HEK293T (cell line): ENCODE measurements around the gene SLC25A11.

Source experiments
- CTCF ChIA-PET: fragments of 350-600 bp; formaldehyde crosslinking; extraction: SDS; loops from one replicate; lab custom pipeline; 2021; ENCODE audit warnings: antibody characterized with exemption, inconsistent platforms; lab: Yijun Ruan, JAX
- POLR2A ChIA-PET: fragments of 350-600 bp; formaldehyde crosslinking; extraction: SDS; loops from one replicate; lab custom pipeline; 2020; ENCODE audit warnings: antibody characterized with exemption, inconsistent platforms; lab: Yijun Ruan, JAX
- DNase-seq: peaks from one replicate; pipeline ENCODE4 v3.0.0; 2012; ENCODE audit warnings: mixed read lengths; ENCODE audit errors: extremely low spot score
- ARNT ChIP-seq: fragments of 450-650 bp; IDR thresholded peaks from 2 replicates; pipeline ENCODE4 v1.6.1; 2017; ENCODE audit warnings: mild to moderate bottlenecking
- BHLHE40 ChIP-seq: fragments of 450-650 bp; IDR thresholded peaks from 2 replicates; pipeline ENCODE4 v1.6.1; 2016; ENCODE audit warnings: mild to moderate bottlenecking, moderate library complexity, borderline replicate concordance
- CTBP1 ChIP-seq: fragments of 450-650 bp; IDR thresholded peaks from 2 replicates; pipeline ENCODE4 v1.6.1; 2016; ENCODE audit warnings: borderline replicate concordance
- ELF4 ChIP-seq: fragments of 450-650 bp; IDR thresholded peaks from 2 replicates; pipeline ENCODE4 v1.6.1; 2017; ENCODE audit warnings: antibody characterized with exemption
- FOXA1 ChIP-seq: fragments of 450-650 bp; IDR thresholded peaks from 2 replicates; pipeline ENCODE4 v1.6.1; 2016; ENCODE audit warnings: mild to moderate bottlenecking
- FOXK2 ChIP-seq: fragments of 450-650 bp; IDR thresholded peaks from 2 replicates; pipeline ENCODE4 v1.6.1; 2016; ENCODE audit warnings: mild to moderate bottlenecking
- FOXM1 ChIP-seq: fragments of 450-650 bp; IDR thresholded peaks from 2 replicates; pipeline ENCODE4 v1.6.1; 2017; ENCODE audit warnings: mild to moderate bottlenecking, borderline replicate concordance
- HDGF ChIP-seq: fragments of 450-650 bp; IDR thresholded peaks from 2 replicates; pipeline ENCODE4 v1.6.1; 2017; ENCODE audit warnings: antibody characterized with exemption, borderline replicate concordance
- L3MBTL2 ChIP-seq: fragments of 450-650 bp; conservative IDR thresholded peaks from 2 replicates; pipeline ENCODE4 v1.6.1; 2016; ENCODE audit warnings: mild to moderate bottlenecking
- LEF1 ChIP-seq: fragments of 450-650 bp; IDR thresholded peaks from 2 replicates; pipeline ENCODE4 v1.6.1; 2017; ENCODE audit warnings: mild to moderate bottlenecking, borderline replicate concordance
- NFRKB ChIP-seq: fragments of 450-650 bp; IDR thresholded peaks from 2 replicates; pipeline ENCODE4 v1.6.1; 2016; ENCODE audit warnings: mild to moderate bottlenecking, moderate library complexity
- PKNOX1 ChIP-seq: fragments of 450-650 bp; IDR thresholded peaks from 2 replicates; pipeline ENCODE4 v1.6.1; 2016
- SP1 ChIP-seq: fragments of 450-650 bp; IDR thresholded peaks from 2 replicates; pipeline ENCODE4 v1.6.1; 2017
- SUZ12 ChIP-seq: fragments of 450-650 bp; IDR thresholded peaks from 2 replicates; pipeline ENCODE4 v1.6.1; 2016; ENCODE audit warnings: mild to moderate bottlenecking
- TARDBP ChIP-seq: fragments of 450-650 bp; IDR thresholded peaks from 2 replicates; pipeline ENCODE4 v1.6.1; 2016
- ZNF384 ChIP-seq: fragments of 450-650 bp; IDR thresholded peaks from 2 replicates; pipeline ENCODE4 v1.6.1; 2016

SLC25A11 gene, protein sequence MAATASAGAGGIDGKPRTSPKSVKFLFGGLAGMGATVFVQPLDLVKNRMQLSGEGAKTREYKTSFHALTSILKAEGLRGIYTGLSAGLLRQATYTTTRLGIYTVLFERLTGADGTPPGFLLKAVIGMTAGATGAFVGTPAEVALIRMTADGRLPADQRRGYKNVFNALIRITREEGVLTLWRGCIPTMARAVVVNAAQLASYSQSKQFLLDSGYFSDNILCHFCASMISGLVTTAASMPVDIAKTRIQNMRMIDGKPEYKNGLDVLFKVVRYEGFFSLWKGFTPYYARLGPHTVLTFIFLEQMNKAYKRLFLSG

GRCh38 chr17:4939796-4940554, at the start of gene SLC25A11, which contains the start of gene RNF167:
SLC25A11 (minus strand) TSS chr17:4940046; CDS start chr17:4939910, 136 bp downstream.
RNF167 (plus strand) TSS chr17:4940268; CDS start chr17:4940910, 642 bp downstream.
- POLR2A ChIA-PET: interaction anchor here (0.6 to 3.5 kb wide), 34 partner anchors 11 to 440 kb away, joined by 3 to 101 read pairs (median 4); partner anchors contain the start of genes CAMTA2, ENO3, INCA1 and KIF1C
- CTCF ChIA-PET: interaction anchor here (0.8 to 1.0 kb wide), 4 partner anchors 12 to 363 kb away, joined by 3 to 5 read pairs (median 3); partner anchors contain the start of gene CHRNE
- peak; percentile 96 for DNase-seq
- peak; percentile 70 for TF ChIP-seq ELF4
- TF ChIP-seq FOXA1: no peak
- TF ChIP-seq CTBP1: no peak
- peak; percentile 94 for TF ChIP-seq SP1
- no peak for TF ChIP-seq TARDBP
- TF ChIP-seq PKNOX1: peak; percentile 81
- TF ChIP-seq BHLHE40: no peak
- TF ChIP-seq L3MBTL2: peak; percentile 31
- TF ChIP-seq HDGF: no peak
- no peak for TF ChIP-seq ARNT
- no peak for TF ChIP-seq FOXK2

DNA sequence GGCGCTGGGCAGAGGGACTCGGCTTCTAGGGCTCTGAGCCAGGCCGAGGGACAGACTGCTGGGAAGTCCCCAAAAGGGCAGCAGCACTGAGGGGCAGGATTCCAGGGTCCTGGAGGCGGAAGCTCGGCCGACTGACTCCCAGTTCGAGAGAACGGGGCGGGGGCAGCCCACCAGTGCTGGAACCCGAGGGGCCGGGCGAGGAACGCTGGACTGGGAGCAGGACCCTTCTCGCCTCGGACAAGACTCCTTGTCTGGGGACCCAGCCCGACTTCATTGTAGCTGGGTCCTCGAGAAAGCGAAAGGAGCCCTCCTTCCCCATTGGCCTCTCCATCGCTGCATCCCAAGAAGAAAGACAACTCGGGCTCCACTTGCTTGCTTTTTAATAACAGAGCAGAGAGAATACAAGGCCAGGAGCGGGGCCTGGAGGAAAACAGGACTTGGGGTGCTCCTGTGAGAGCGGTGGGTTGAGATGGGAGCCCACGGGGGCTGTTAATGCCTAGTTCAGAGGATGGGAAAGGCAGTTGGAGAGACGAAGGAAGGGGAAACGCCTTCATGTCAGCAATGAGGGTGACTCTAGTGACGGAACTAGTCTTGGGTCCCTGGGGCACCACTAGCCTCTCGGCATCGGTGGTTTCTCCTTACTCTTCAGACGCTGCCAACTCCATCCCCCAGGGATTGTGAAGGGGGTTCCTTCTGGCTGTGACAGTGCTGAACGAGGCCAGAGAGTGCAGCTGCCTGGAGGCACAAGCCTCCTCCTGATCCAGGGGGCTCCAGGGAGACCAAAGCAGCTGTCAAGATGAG, 48.1 kb upstream of the SLC25A11 start:
- ChIA-PET CTCF (interaction anchor here (0.6 to 1.5 kb wide), 11 partner anchors 17 to 260 kb away, joined by 3 to 8 read pairs (median 3); partner anchors contain the start of gene SPAG7), POLR2A (interaction anchor here (0.6 to 5.1 kb wide), 11 partner anchors 10 to 79 kb away, joined by 3 to 39 read pairs (median 4); partner anchors contain the start of genes INCA1, KIF1C, PFN1 and RNF167)
- no peak for DNase-seq
- TF ChIP-seq TARDBP (no peak), LEF1 (no peak), ELF4 (no peak), L3MBTL2 (no peak), PKNOX1 (no peak), BHLHE40 (no peak)

- POLR2A ChIA-PET: interaction anchor here (0.6 to 5.1 kb wide), 16 partner anchors 10 to 78 kb away, joined by 3 to 39 read pairs (median 4); partner anchors contain the start of genes INCA1, KIF1C, PFN1 and RNF167
- DNase-seq: peak; percentile 79
- no peak for TF ChIP-seq FOXA1
- TF ChIP-seq SUZ12: no peak
- TF ChIP-seq L3MBTL2: peak; percentile 53; the same call in 1 of the 2 replicates
- CTCF ChIA-PET: interaction anchor here (0.6 to 1.5 kb wide), 13 partner anchors 16 to 259 kb away, joined by 3 to 8 read pairs (median 3); partner anchors contain the start of genes CHRNE and SPAG7
Measured at GRCh38 chr17:4986951-4987766, 47.3 kb upstream of the SLC25A11 start, which contains the start of gene CAMTA2. CAMTA2 (minus strand) TSS chr17:4987675; CDS start chr17:4986222, 1,453 bp downstream.

DNA sequence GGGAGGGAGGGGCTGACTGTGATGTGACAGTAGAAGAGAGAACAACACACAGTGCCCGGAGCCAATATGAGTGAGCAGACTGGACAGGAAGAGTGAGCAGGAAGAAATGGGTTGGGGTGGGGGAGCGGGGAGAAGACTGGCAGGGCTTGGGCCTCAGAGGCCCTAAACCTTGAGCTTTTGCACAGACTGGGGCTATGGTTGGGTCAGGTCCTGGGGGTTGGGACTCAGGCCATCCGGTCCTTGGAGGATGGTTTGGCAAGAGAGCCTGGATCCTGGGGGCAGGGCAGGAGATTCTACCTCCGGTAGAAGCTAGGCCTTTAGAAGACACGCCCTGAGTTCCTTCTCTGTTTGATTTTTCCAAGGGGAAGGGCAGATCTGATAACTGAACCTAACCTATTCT, 46.6 kb upstream of the SLC25A11 start:
- ChIA-PET POLR2A (interaction anchor here (0.7 to 5.1 kb wide), 13 partner anchors 11 to 77 kb away, joined by 3 to 39 read pairs (median 4); partner anchors contain the start of genes INCA1, KIF1C, PFN1 and RNF167), CTCF (interaction anchor here (1.0 to 1.5 kb wide), 4 partner anchors 21 to 83 kb away, joined by 3 to 7 read pairs (median 4); partner anchors contain the start of gene CHRNE)
- TF ChIP-seq FOXA1: no peak
- TF ChIP-seq BHLHE40: no peak
- TF ChIP-seq ARNT: no peak
- no peak for TF ChIP-seq SP1
- no peak for TF ChIP-seq LEF1
- no peak for TF ChIP-seq L3MBTL2
- no peak for TF ChIP-seq NFRKB
- TF ChIP-seq PKNOX1: no peak
- no peak for TF ChIP-seq ZNF384
- no peak for TF ChIP-seq SUZ12
- TF ChIP-seq FOXM1: no peak
- TF ChIP-seq CTBP1: no peak
- no peak for TF ChIP-seq FOXK2
- no peak for TF ChIP-seq ELF4
- TF ChIP-seq TARDBP: no peak
- TF ChIP-seq HDGF: no peak
- DNase-seq: no peak

DNA sequence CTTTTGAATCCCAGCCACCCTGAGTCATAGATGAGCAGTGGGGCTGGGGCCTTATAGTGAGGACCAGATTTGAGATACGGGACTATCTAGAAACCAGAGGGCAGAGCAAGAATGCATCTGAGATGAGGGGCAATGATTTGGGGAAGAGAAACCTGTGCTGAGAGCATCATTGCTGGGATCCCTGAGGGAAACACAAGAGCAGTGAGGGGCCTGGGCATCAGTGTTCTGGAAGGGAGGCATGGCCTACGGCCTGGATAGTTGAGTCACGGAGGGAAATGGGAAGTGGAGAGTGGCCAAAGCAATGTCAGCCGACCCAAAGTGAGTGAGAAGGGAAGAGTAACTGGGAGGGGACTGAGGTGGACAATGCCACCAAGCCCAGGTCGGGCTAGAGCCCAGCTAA, 42.5 kb upstream of the SLC25A11 start:
- no peak for TF ChIP-seq NFRKB
- TF ChIP-seq BHLHE40: no peak
- no peak for TF ChIP-seq LEF1
- no peak for TF ChIP-seq ELF4
- TF ChIP-seq FOXK2: no peak
- TF ChIP-seq PKNOX1: no peak
- TF ChIP-seq SUZ12: no peak
- TF ChIP-seq HDGF: no peak
- CTCF ChIA-PET: no interaction called here
- POLR2A ChIA-PET: no interaction called here
- DNase-seq: no peak
